OCI-LY7 (cell line): ENCODE measurements around the gene APEX1.

Experiments
- CTCF ChIP-seq: fragments of 200-600 bp; sonication (generic); conservative IDR thresholded peaks from 2 replicates; pipeline ENCODE4 v1.5.1; 2014; ENCODE audit warnings: mild to moderate bottlenecking, antibody characterized with exemption, low read length, moderate library complexity, mixed read lengths
- EZH2phosphoT487 ChIP-seq: fragments of 200-600 bp; sonication (generic); IDR thresholded peaks from 2 replicates; pipeline ENCODE4 v1.6.1; 2018; ENCODE audit warnings: low read depth, borderline replicate concordance, mild to moderate bottlenecking, mixed run types, antibody characterized with exemption, low read length, moderate library complexity, mixed read lengths

GRCh38 chr14:20485900-20486299 is 30.9 kb downstream of the APEX1 start:
- TF ChIP-seq CTCF (no peak), EZH2phosphoT487 (no peak)
